NK-92 (cell line): ENCODE results near the gene OR2J1.
"Not testable (repeated sequence)": the region's sequence is repeated elsewhere in the genome, so short reads cannot be mapped to it uniquely, and the experiment has no call there.

Source experiments
- DNase-seq: peaks from one replicate; lab custom pipeline; 2025; ENCODE audit not compliant: unreplicated experiment; lab: John Stamatoyannopoulos, UW

Gene OR2J1

GRCh38 chr6:29099190-29099589 lies at the start of gene OR2J1:
Gene OR2J1, plus strand, starts transcription at chr6:29099490. Its CDS starts 1,453 bp downstream, at chr6:29100943.
- DNase-seq = no peak

GRCh38 chr6:29051680-29052079 lies 47.6 kb upstream of the OR2J1 start:
- DNase-seq = no peak

- no peak for DNase-seq
Measured at GRCh38 chr6:29071831-29072723, 27.2 kb upstream of the OR2J1 start.

GRCh38 chr6:29079203-29079602 lies 20.1 kb upstream of the OR2J1 start:
- DNase-seq = no peak

GRCh38 chr6:29081312-29081711 lies 18.0 kb upstream of the OR2J1 start:
- DNase-seq = no peak

GRCh38 chr6:29082457-29082856 lies 16.8 kb upstream of the OR2J1 start:
- DNase-seq = no peak

- no peak for DNase-seq
Measured at GRCh38 chr6:29087213-29087612, 12.1 kb upstream of the OR2J1 start, which contains the start of gene OR2B3. Gene OR2B3, minus strand, starts transcription at chr6:29087313. Its CDS starts 65 bp downstream, at chr6:29087248.

GRCh38 chr6:29092957-29093356 lies 6.3 kb upstream of the OR2J1 start:
- no peak for DNase-seq

GRCh38 chr6:29097803-29098202 lies 1.5 kb upstream of the OR2J1 start:
- no peak for DNase-seq

- DNase-seq = no peak
Measured at GRCh38 chr6:29107758-29108157, 8.5 kb downstream of the OR2J1 start, which contains the start of gene OR2J3. Gene OR2J3, plus strand, starts transcription at chr6:29108058. Its CDS starts 3,833 bp downstream, at chr6:29111891.

- DNase-seq = no peak
Measured at GRCh38 chr6:29112135-29112534, 12.8 kb downstream of the OR2J1 start.

GRCh38 chr6:29114964-29115363 lies 15.7 kb downstream of the OR2J1 start:
- not testable (repeated sequence) for DNase-seq

GRCh38 chr6:29129326-29130012 lies 30.2 kb downstream of the OR2J1 start:
- DNase-seq = no peak

- DNase-seq = no peak
Measured at GRCh38 chr6:29130644-29131043, 31.4 kb downstream of the OR2J1 start.

- no peak for DNase-seq
Measured at GRCh38 chr6:29131691-29132090, 32.4 kb downstream of the OR2J1 start.

- DNase-seq = no peak
Measured at GRCh38 chr6:29137724-29138123, 38.4 kb downstream of the OR2J1 start.

GRCh38 chr6:29141606-29142005 lies 42.3 kb downstream of the OR2J1 start:
- no peak for DNase-seq

- no peak for DNase-seq
Measured at GRCh38 chr6:29142309-29142708, 43.0 kb downstream of the OR2J1 start.

- no peak for DNase-seq
Measured at GRCh38 chr6:29146179-29146578, 46.9 kb downstream of the OR2J1 start.

- DNase-seq = no peak
Measured at GRCh38 chr6:29147074-29147473, 47.8 kb downstream of the OR2J1 start.

- not testable (repeated sequence) for DNase-seq
Measured at GRCh38 chr6:29149444-29149843, 50.2 kb downstream of the OR2J1 start.
